ENCODE results near the gene IL1A. TPM values are rescaled to one million over a fixed set of nuclear protein-coding genes. Genes with fewer than 3 reads are reported as not detected.

IL1A gene
- total and polyA plus RNA-seq, 9 donors, result 0.07 to 0.69 (median 0.12) TPM; not detected in 4

DNA sequence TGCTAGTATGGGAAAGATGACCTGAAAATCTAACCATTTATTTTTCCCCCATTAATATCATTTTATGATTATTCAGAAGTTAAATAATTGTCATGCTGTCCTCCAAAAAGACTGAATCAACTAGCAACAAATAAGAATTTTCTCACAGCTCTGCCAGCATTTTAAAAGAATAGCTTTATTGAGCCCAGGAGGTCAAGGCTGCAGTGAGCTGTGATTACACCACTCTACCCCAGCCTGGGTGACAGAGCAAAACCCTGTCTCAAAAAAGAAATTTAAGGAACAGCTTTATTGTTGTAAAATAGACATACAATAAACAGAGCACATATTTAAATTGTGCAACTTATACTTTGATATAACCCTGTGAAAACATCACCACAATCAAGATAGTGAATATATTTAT is 24.8 kb upstream of the IL1A start:
- DNase-seq, result no peak
- TF ChIP-seq EP300 (IDR thresholded peaks at IDR 0.05), result no peak
- TF ChIP-seq POLR2A (IDR thresholded peaks at IDR 0.05), result no peak
- no peak for TF ChIP-seq CTCF (IDR thresholded peaks at IDR 0.05)
- H3K9me3 ChIP-seq, result no peaks in the 10 kb centered on the region
- no peak overlapping the region for H3K4me3 ChIP-seq
- H3K4me1 ChIP-seq (ENCODE audit: insufficient read depth), result no peaks in the 10 kb centered on the region
- H3K27me3 ChIP-seq, result no peaks in the 10 kb centered on the region
- no peaks in the 10 kb centered on the region for H3K36me3 ChIP-seq
- intact Hi-C loops (cut with DNase I), result no loop called here
- H3K27ac ChIP-seq, result no peak overlapping the region

DNA sequence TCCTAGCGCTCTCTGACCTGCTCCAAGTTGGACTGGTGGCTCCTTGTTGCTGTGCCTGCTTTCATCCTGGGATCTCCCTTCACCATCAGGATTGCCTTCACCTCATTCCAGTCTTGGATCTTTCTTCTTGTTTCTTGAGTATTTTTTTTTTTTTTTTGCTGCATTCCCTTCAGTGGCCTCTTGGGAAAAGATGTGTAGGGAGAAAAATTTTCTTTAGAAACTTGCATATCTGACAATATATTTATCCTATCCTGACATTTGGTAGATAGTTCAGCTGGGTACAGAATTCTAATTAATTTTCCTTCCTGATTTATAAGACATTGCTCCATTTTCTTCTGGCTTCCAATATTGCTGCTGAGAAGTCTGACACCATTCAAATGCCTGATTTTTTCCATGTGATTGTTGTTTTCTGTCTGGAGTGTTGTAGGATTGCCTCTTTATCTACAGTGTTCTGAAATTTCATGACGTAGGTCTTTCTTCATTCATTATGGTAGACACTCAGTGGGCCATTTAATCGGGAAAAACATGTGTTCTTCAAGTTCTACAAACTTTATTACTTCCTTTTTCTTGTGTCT is 23.0 kb upstream of the IL1A start:
- Histone ChIP-seq H3K4me1 (ENCODE audit: insufficient read depth) (no peaks in the 10 kb centered on the region), H3K27me3 (no peaks in the 10 kb centered on the region)

GRCh38 chr2:112805542-112805941 is 21.2 kb upstream of the IL1A start:
- intact Hi-C loops (cut with DNase I), result no loop called here
- TF ChIP-seq EP300 (IDR thresholded peaks at IDR 0.05) (no peak), CTCF (IDR thresholded peaks at IDR 0.05) (no peak), POLR2A (IDR thresholded peaks at IDR 0.05) (no peak)
- Histone ChIP-seq H3K4me1 (ENCODE audit: insufficient read depth) (no peaks in the 10 kb centered on the region), H3K27ac (no peak overlapping the region), H3K4me3 (no peak overlapping the region), H3K9me3 (no peaks in the 10 kb centered on the region), H3K27me3 (no peaks in the 10 kb centered on the region), H3K36me3 (no peaks in the 10 kb centered on the region)
- DNase-seq, result no peak
- WGBS, 3 donors, result 83 to 90% (median 89%) methylated on average over 11 of the region's 11 CpGs

More for the DNA sequence above, 23.0 kb upstream of the IL1A start:
- 91 to 95% (median 94%) methylated on average over 3 of the region's 3 CpGs for WGBS, 3 donors
- H3K27ac ChIP-seq, result no peak overlapping the region
- H3K9me3 ChIP-seq, result no peaks in the 10 kb centered on the region
- intact Hi-C loops (cut with DNase I), result no loop called here
- H3K4me3 ChIP-seq, result no peak overlapping the region
- no peaks in the 10 kb centered on the region for H3K36me3 ChIP-seq
- TF ChIP-seq EP300 (IDR thresholded peaks at IDR 0.05), result no peak
- no peak for TF ChIP-seq CTCF (IDR thresholded peaks at IDR 0.05)
- no peak for TF ChIP-seq POLR2A (IDR thresholded peaks at IDR 0.05)
- DNase-seq, result no peak

DNA sequence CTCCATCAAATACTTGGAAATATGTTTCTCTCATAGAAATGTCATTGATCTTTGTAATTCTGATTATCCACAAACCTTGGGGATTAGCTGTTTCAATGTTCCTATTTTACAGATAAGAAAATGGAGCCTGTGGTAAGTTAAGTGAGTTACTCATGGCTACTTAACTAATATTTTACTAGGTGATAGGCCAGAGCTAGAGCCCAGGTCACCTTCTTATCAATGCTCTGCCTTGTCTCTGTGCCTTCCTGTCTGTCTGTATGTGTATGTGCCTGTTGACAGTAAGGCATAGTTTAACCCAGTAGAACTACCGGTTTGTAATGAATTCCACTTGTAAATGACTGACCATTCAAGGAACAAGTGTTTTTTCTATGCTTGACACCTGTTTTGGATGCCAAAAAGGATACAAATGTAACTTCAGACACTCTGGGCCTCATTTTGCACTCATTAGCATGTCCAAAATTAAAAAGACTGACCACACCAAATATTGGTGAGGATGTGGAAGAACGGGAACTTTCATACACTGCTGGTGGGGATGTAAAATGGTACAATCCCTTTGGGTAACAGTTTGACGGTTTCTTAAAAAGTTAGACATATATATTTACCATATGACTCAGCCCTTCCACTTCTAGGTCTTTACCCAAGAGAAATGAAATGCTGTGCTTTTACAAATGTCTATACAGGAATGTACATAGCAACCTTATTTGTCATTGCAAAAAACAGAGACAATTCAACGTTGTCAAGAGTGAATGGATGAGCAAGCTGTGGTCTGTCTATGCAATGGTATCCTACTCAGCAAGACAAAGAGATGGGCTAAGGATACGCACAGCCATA is 19.6 kb upstream of the IL1A start:
- no peak for DNase-seq
- intact Hi-C loops (cut with DNase I), result no loop called here
- Histone ChIP-seq H3K4me1 (ENCODE audit: insufficient read depth) (no peaks in the 10 kb centered on the region), H3K27me3 (no peaks in the 10 kb centered on the region), H3K4me3 (no peak overlapping the region), H3K36me3 (no peaks in the 10 kb centered on the region), H3K27ac (no peak overlapping the region), H3K9me3 (no peaks in the 10 kb centered on the region)
- TF ChIP-seq CTCF (IDR thresholded peaks at IDR 0.05), result no peak
- no peak for TF ChIP-seq POLR2A (IDR thresholded peaks at IDR 0.05)
- no peak for TF ChIP-seq EP300 (IDR thresholded peaks at IDR 0.05)
- WGBS, 3 donors, result 80 to 87% (median 85%) methylated on average over 5 of the region's 5 CpGs
